ENCODE measurements around the gene PRDM5. TPM values are rescaled to one million over a fixed set of nuclear protein-coding genes. Genes with fewer than 3 reads are reported as not detected.

PRDM5 gene
- 10 to 100 TPM in 1 of 2 donors, 1 to 10 TPM in 1; 9.6 to 36.3 TPM for total RNA-seq

DNA sequence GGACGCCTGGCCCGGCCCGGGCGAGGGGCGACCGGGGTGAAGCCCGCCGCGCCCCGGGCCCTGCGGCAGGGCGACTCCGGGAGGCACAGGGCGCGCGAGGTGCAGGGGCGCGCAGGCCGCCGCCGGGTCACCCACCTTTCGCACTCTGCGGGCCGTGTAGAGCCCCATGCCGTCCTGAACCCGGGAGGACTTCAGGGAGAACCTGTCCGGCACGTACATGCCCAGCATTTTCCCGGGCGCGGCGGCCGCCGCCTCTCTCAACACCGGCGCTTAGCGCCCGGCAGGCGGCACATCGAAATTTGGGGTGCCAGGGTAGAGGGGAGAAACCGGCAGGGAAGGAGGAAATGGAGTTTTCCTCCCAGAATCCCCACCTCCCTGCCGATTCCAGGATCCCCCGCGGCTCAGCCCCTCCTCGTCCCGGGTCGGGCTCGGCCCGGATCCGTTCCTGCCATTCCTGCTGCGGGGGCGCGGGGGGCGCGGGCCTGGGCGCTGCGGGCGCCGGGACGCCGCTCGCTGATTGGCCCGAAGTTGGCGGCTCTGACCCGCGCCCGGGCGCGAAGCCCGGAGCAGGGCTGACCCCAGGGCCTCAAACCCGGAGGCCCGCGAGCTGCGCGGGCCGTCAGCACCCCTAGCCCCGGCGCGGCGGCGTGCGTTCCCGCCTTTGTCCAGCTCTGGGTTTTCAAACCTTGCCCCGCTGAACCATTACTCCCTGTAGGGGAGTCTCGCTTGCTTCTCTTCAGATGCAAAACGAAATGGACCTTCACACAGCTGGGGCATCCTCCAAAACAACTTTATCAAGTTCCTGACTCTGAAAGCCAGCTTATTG is at the start of gene PRDM5:
Gene PRDM5, minus strand, starts transcription at position 346 of the 826 bp plus-strand sequence. Its CDS starts 118 bp downstream, at position 228.
- 0 to 1% methylated on average over 41 to 86 of the region's 86 CpGs for WGBS, 2 donors
- Histone ChIP-seq H3K4me1 (peaks cover 52% of the 10 kb centered on the region), H3K27me3 (no peaks in the 10 kb centered on the region), H3K36me3 (replicated peaks in 1 of 2; ENCODE audit: insufficient read depth in 1 of 2, low read depth in 2 of 2) (no peaks in the 10 kb centered on the region), H3K4me3 (peak within 1 kb of the TSS; percentile 60 to 68), H3K9me3 (no peaks in the 10 kb centered on the region), H3K27ac (peak within 1 kb of the TSS; percentile 76 to 96 (median 94))
- DNase-seq (peak; percentile 58 to 72 (median 66)), ATAC-seq (peak; percentile 72)
- peak; percentile 37 to 60 (median 58) for TF ChIP-seq POLR2A (IDR thresholded peaks at IDR 0.05)
- TF ChIP-seq, protein P1, sequence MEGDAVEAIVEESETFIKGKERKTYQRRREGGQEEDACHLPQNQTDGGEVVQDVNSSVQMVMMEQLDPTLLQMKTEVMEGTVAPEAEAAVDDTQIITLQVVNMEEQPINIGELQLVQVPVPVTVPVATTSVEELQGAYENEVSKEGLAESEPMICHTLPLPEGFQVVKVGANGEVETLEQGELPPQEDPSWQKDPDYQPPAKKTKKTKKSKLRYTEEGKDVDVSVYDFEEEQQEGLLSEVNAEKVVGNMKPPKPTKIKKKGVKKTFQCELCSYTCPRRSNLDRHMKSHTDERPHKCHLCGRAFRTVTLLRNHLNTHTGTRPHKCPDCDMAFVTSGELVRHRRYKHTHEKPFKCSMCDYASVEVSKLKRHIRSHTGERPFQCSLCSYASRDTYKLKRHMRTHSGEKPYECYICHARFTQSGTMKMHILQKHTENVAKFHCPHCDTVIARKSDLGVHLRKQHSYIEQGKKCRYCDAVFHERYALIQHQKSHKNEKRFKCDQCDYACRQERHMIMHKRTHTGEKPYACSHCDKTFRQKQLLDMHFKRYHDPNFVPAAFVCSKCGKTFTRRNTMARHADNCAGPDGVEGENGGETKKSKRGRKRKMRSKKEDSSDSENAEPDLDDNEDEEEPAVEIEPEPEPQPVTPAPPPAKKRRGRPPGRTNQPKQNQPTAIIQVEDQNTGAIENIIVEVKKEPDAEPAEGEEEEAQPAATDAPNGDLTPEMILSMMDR (IDR thresholded peaks at IDR 0.05), result peak in 3 of 7 experiments; percentile 14 to 32 (median 28)
- intact Hi-C loops (cut with DNase I), result no loop called here

DNA sequence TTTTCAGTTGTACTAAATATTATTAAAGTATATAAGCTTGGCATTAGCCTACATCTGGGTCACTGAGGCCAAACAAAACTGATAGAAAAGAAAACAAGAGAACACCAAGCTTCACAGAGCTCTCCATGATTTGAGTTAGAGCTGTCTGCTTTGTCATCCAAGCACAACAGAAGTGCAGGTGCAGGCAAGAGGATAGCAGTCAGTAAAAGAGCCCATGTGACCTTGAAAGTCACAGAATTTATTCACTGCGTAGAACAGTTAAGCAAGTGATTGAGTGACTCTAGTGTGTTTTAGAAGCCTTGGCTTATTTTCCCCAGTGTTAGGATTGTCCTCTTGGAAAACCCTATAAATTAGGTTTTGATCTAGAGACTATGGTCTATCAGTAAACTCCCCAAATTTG is 49.4 kb upstream of the PRDM5 start:
- no peaks in the 10 kb centered on the region for H3K9me3 ChIP-seq
- H3K27me3 ChIP-seq, result no peaks in the 10 kb centered on the region
- H3K36me3 ChIP-seq (replicated peaks in 1 of 2; ENCODE audit: insufficient read depth in 1 of 2, low read depth in 2 of 2), result no peaks in the 10 kb centered on the region
- DNase-seq (no peak), ATAC-seq (no peak)
- 29 to 32% methylated on average over 1 of the region's 1 CpG for WGBS, 2 donors
- no peak overlapping the region for H3K4me3 ChIP-seq
- H3K4me1 ChIP-seq, result no peaks in the 10 kb centered on the region
- H3K27ac ChIP-seq, result no peak overlapping the region
- intact Hi-C loops (cut with DNase I), result no loop called here
- TF ChIP-seq, protein P1 (IDR thresholded peaks at IDR 0.05), result no peak
- no peak for TF ChIP-seq POLR2A (IDR thresholded peaks at IDR 0.05)

DNA sequence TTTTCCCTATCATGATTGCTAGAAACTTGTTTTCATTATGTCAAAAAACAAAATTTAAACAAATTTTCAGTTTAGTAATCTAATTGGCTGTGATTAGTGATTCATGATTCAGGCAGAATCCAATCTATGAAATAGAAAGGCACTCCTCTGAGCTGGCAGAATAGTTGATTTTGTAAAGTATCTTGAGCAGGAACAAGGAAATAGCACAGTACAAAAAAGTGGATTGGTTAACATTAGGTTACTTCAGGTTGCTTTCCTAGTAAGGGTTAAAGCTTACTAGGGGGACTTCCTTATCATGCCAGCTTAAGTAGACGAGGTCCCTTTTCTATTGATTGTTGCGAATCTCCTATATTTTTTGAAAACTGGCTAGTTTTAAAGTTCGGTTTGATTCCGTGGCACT is 43.4 kb upstream of the PRDM5 start:
- DNase-seq (no peak), ATAC-seq (peak; percentile 65)
- intact Hi-C loops (cut with DNase I), result no loop called here
- Histone ChIP-seq H3K36me3 (replicated peaks in 1 of 2; ENCODE audit: insufficient read depth in 1 of 2, low read depth in 2 of 2) (no peaks in the 10 kb centered on the region), H3K9me3 (no peaks in the 10 kb centered on the region), H3K27ac (peak overlapping the region in 1 of 4 donors; percentile 16), H3K27me3 (no peaks in the 10 kb centered on the region), H3K4me3 (no peak overlapping the region), H3K4me1 (no peaks in the 10 kb centered on the region)
- 44 to 59% methylated on average over 4 of the region's 4 CpGs for WGBS, 2 donors
- no peak for TF ChIP-seq POLR2A (IDR thresholded peaks at IDR 0.05)
- TF ChIP-seq, protein P1 (IDR thresholded peaks at IDR 0.05), result no peak

DNA sequence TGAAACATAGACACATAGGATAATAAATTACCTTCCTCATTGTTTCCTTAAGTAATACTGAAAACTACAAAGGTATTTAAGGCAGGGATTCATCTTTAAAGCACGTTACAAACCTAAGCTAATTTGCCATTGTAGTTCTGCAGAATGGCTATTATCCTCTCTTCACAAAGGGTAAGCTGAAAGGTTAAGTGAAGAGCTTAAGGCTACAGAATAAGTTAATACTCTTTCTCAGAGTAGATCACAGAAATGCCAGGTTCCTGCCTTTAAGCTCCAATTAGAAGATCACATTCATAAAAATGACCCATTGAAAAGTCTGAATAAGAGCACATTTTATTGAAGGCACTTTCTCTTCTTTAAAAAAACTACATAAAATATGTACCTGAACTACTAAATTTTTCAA is 42.1 kb upstream of the PRDM5 start:
- intact Hi-C loops (cut with DNase I), result no loop called here
- 61 to 81% methylated on average over 1 of the region's 1 CpG for WGBS, 2 donors

More for the DNA sequence above, 42.1 kb upstream of the PRDM5 start:
- Histone ChIP-seq H3K27me3 (no peaks in the 10 kb centered on the region), H3K4me3 (no peak overlapping the region), H3K9me3 (no peaks in the 10 kb centered on the region), H3K4me1 (no peaks in the 10 kb centered on the region), H3K36me3 (replicated peaks in 1 of 2; ENCODE audit: insufficient read depth in 1 of 2, low read depth in 2 of 2) (no peaks in the 10 kb centered on the region), H3K27ac (no peak overlapping the region)
- TF ChIP-seq POLR2A (IDR thresholded peaks at IDR 0.05), result no peak
- TF ChIP-seq, protein P1 (IDR thresholded peaks at IDR 0.05), result no peak
- ATAC-seq (no peak), DNase-seq (no peak)

Measured in body of pancreas (tissue), 4 donors.